Mesothelial cell of epicardium (in vitro differentiated cells): ENCODE measurements around the gene RBM18. TPM values are rescaled to one million over a fixed set of nuclear protein-coding genes. Genes with fewer than 3 reads are reported as not detected.

Source experiments
- DNase-seq, 2 experiments: peaks; one replicate each; pipeline ENCODE4 v3.0.0; 2021; ENCODE audit warnings: low spot score in 2 of 2; ENCODE audit not compliant: unreplicated experiment in 2 of 2
- H3K27ac Mint-ChIP-seq: 2 replicates; pipeline ENCODE4 v1.8.0; 2021; ENCODE audit warnings: mixed read lengths
- H3K27me3 Mint-ChIP-seq: 2 replicates; pipeline ENCODE4 v1.8.0; 2021; ENCODE audit warnings: low read depth, mixed read lengths
- H3K36me3 Mint-ChIP-seq: 2 replicates; pipeline ENCODE4 v1.8.0; 2021; ENCODE audit warnings: mixed read lengths
- H3K4me1 Mint-ChIP-seq: 2 replicates; pipeline ENCODE4 v1.8.0; 2021; ENCODE audit warnings: mixed read lengths
- H3K4me3 Mint-ChIP-seq: 2 replicates; pipeline ENCODE4 v1.8.0; 2021; ENCODE audit warnings: mild to moderate bottlenecking, moderate library complexity, mixed read lengths
- H3K9me3 Mint-ChIP-seq: 2 replicates; pipeline ENCODE4 v1.8.0; 2021; ENCODE audit warnings: mixed read lengths
- CTCF ChIP-seq: fragments of 200-600 bp; sonication (generic); IDR thresholded peaks from one replicate; pipeline ENCODE4 v1.5.0; 2021; ENCODE audit warnings: antibody characterized with exemption; ENCODE audit not compliant: unreplicated experiment
- total RNA-seq: library from RNA; stranded (reverse); gene quantifications from 3 replicates; pipeline ENCODE4 v1.2.1, GENCODE V29; 2021

RBM18 gene
- total RNA-seq, 1 donor from 2014 or later = 22.1 TPM

GRCh38 chr9:122302237-122303093, 37.8 kb upstream of the RBM18 start:
- no peak for DNase-seq
- no peaks in the 10 kb centered on the region for H3K27me3 Mint-ChIP-seq
- H3K4me1 Mint-ChIP-seq = peaks cover 3% of the 10 kb centered on the region
- H3K9me3 Mint-ChIP-seq = no peaks in the 10 kb centered on the region
- TF ChIP-seq CTCF = no peak
- H3K36me3 Mint-ChIP-seq = peaks cover 31% of the 10 kb centered on the region
- no peak overlapping the region for H3K4me3 Mint-ChIP-seq
- no peak overlapping the region for H3K27ac Mint-ChIP-seq

GRCh38 chr9:122297512-122297911, 32.9 kb upstream of the RBM18 start:
- H3K9me3 Mint-ChIP-seq = no peaks in the 10 kb centered on the region
- no peak overlapping the region for H3K27ac Mint-ChIP-seq
- peaks cover 42% of the 10 kb centered on the region for H3K36me3 Mint-ChIP-seq
- H3K4me3 Mint-ChIP-seq = no peak overlapping the region
- H3K27me3 Mint-ChIP-seq = no peaks in the 10 kb centered on the region
- no peak for TF ChIP-seq CTCF
- DNase-seq = no peak
- peaks cover 3% of the 10 kb centered on the region for H3K4me1 Mint-ChIP-seq

GRCh38 chr9:122294531-122294930, 29.9 kb upstream of the RBM18 start:
- H3K9me3 Mint-ChIP-seq = no peaks in the 10 kb centered on the region

GRCh38 chr9:122291458-122291857, 26.8 kb upstream of the RBM18 start:
- DNase-seq = no peak
- Mint-ChIP-seq H3K4me3 (no peak overlapping the region), H3K9me3 (no peaks in the 10 kb centered on the region), H3K4me1 (peaks cover 3% of the 10 kb centered on the region), H3K27me3 (no peaks in the 10 kb centered on the region), H3K36me3 (peaks cover 20% of the 10 kb centered on the region), H3K27ac (no peak overlapping the region)
- no peak for TF ChIP-seq CTCF

More at GRCh38 chr9:122294531-122294930, 29.9 kb upstream of the RBM18 start:
- DNase-seq = no peak
- Mint-ChIP-seq H3K27me3 (no peaks in the 10 kb centered on the region), H3K27ac (no peak overlapping the region), H3K36me3 (peaks cover 33% of the 10 kb centered on the region), H3K4me1 (peaks cover 3% of the 10 kb centered on the region), H3K4me3 (no peak overlapping the region)
- no peak for TF ChIP-seq CTCF

GRCh38 chr9:122287214-122287720, 22.6 kb upstream of the RBM18 start:
- Mint-ChIP-seq H3K36me3 (peaks cover 21% of the 10 kb centered on the region), H3K4me1 (no peaks in the 10 kb centered on the region), H3K27me3 (no peaks in the 10 kb centered on the region), H3K27ac (no peak overlapping the region), H3K4me3 (no peak overlapping the region), H3K9me3 (no peaks in the 10 kb centered on the region)
- DNase-seq = no peak
- TF ChIP-seq CTCF = no peak
